Thoracic aorta (tissue), 2 donors: ENCODE measurements around the gene SMIM35. TPM values are rescaled to one million over a fixed set of nuclear protein-coding genes. Genes with fewer than 3 reads are reported as not detected.

ENCODE experiments used
- ATAC-seq: fragments of 150-250 bp; one replicate; pipeline ENCODE4 v1.8.0; 2017; ENCODE audit warnings: low read depth; ENCODE audit not compliant: insufficient number of reproducible peaks, low FRiP score
- DNase-seq: peaks from one replicate; pipeline ENCODE4 v3.0.0-alpha.2; 2020; ENCODE audit warnings: low spot score
- H3K27ac ChIP-seq, 2 donors: fragments of 200-600 bp; sonication (generic); 1 replicate in 1 of 2; 2 replicates in 1 of 2; pipeline ENCODE4 v1.5.1; 2016; ENCODE audit warnings: mild to moderate bottlenecking in 2 of 2, moderate library complexity in 2 of 2
- H3K27me3 ChIP-seq: fragments of 200-600 bp; sonication (generic); replicated peaks from 2 replicates; pipeline ENCODE4 v1.6.0; 2016; ENCODE audit warnings: mild to moderate bottlenecking; ENCODE audit not compliant: insufficient read depth
- H3K36me3 ChIP-seq: fragments of 200-600 bp; sonication (generic); one replicate; pipeline ENCODE4 v1.5.1; 2016
- H3K4me1 ChIP-seq, 2 donors: fragments of 200-600 bp; sonication (generic); 1 replicate in 1 of 2; 2 replicates in 1 of 2; pipeline versions ENCODE4 v1.5.1 to v1.6.0; 2016; ENCODE audit warnings: low read depth in 2 of 2, mild to moderate bottlenecking in 1 of 2; ENCODE audit not compliant: control insufficient read depth in 1 of 2
- H3K4me3 ChIP-seq: fragments of 200-600 bp; sonication (generic); 2 replicates; pipeline ENCODE4 v1.5.1; 2016; ENCODE audit warnings: mild to moderate bottlenecking
- H3K9me3 ChIP-seq: fragments of 200-600 bp; sonication (generic); 2 replicates; pipeline ENCODE4 v1.5.1; 2016
- total RNA-seq, 2 donors: library from RNA; depleted of rRNA; stranded (reverse); fragments of >200 nt; gene quantifications; one replicate each; pipeline versions ENCODE4 v1.1.0 to v1.2.3, GENCODE V29; 2016
- TF ChIP-seq, protein P1 (sequence below): fragments of 200-600 bp; sonication (generic); IDR thresholded peaks from one replicate; pipeline ENCODE4 v1.5.1; 2019; ENCODE audit warnings: antibody characterized with exemption

Gene SMIM35
- total RNA-seq, 2 donors from 2014 or later = not detected

DNA sequence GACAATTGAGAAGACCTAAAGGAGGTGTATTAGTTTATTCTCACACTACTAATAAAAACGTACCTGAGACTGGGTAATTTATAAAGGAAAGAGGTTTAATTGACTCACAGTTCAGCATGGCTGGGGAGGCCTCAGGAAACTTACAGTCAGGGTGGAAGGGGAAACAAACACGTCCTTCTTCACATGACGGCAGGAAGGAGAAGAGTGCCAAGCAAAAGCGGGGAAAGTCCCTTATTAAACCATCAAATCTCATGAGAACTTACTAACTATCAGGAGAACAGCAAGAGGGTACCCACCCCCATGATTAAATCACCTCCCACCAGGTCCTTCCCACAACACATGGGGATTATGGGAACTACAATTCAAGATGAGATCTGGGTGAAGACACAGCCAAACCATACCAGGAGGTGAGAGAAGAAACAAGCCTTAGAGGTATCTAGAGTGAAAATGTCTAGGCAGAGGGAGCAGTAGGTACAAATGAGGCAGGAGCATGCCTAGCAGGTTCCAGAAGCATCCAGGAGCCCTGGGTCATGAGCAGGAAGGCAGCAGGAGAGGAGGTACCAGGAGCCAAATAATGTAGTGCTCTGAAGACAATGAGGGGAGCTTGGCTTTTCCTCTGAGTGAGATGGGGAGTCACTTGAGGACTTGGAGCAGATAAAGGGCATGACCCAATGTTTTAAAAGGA lies 69.0 kb downstream of the SMIM35 start:
- DNase-seq = no peak
- no peak overlapping the region for H3K27ac ChIP-seq
- peaks cover 2% of the 10 kb centered on the region for H3K9me3 ChIP-seq
- no peaks in the 10 kb centered on the region for H3K4me1 ChIP-seq
- ATAC-seq = no peak
- TF ChIP-seq, protein P1, sequence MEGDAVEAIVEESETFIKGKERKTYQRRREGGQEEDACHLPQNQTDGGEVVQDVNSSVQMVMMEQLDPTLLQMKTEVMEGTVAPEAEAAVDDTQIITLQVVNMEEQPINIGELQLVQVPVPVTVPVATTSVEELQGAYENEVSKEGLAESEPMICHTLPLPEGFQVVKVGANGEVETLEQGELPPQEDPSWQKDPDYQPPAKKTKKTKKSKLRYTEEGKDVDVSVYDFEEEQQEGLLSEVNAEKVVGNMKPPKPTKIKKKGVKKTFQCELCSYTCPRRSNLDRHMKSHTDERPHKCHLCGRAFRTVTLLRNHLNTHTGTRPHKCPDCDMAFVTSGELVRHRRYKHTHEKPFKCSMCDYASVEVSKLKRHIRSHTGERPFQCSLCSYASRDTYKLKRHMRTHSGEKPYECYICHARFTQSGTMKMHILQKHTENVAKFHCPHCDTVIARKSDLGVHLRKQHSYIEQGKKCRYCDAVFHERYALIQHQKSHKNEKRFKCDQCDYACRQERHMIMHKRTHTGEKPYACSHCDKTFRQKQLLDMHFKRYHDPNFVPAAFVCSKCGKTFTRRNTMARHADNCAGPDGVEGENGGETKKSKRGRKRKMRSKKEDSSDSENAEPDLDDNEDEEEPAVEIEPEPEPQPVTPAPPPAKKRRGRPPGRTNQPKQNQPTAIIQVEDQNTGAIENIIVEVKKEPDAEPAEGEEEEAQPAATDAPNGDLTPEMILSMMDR = no peak
- H3K27me3 ChIP-seq = no peaks in the 10 kb centered on the region
- H3K4me3 ChIP-seq = no peak overlapping the region
- H3K36me3 ChIP-seq = no peaks in the 10 kb centered on the region

DNA sequence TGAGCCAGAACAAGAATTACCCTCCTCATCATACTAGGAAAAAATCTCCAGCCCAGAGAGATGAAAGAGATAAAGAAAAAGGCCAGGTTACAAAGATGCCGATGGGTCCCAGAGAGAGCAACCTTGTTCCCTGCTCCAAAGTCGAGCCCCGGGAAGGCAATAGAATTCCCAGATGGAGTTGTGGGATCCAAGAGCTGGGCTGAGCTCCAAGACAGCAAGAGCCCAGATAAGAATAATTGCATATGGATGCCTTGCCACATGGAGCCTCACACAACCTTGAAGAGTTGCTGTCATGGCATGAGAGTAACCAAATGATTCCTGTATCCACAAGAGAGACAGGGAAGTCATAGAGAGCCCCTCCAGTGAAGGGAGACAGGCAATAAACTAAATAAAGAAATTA lies 69.7 kb downstream of the SMIM35 start:
- peaks cover 2% of the 10 kb centered on the region for H3K9me3 ChIP-seq
- H3K27ac ChIP-seq = no peak overlapping the region
- H3K4me1 ChIP-seq = no peaks in the 10 kb centered on the region
- DNase-seq (no peak), ATAC-seq (no peak)
- H3K27me3 ChIP-seq = no peaks in the 10 kb centered on the region
- no peak overlapping the region for H3K4me3 ChIP-seq
- TF ChIP-seq, protein P1 = no peak
- no peaks in the 10 kb centered on the region for H3K36me3 ChIP-seq

GRCh38 chr11:118016104-118016503 lies 70.7 kb downstream of the SMIM35 start:
- Histone ChIP-seq H3K27me3 (no peaks in the 10 kb centered on the region), H3K9me3 (peaks cover 2% of the 10 kb centered on the region), H3K36me3 (no peaks in the 10 kb centered on the region), H3K4me3 (no peak overlapping the region), H3K4me1 (no peaks in the 10 kb centered on the region), H3K27ac (no peak overlapping the region)
- ATAC-seq (no peak), DNase-seq (no peak)
- TF ChIP-seq, protein P1 = no peak

- H3K27ac ChIP-seq = no peak overlapping the region
- no peak for DNase-seq
- H3K36me3 ChIP-seq = no peaks in the 10 kb centered on the region
- no peaks in the 10 kb centered on the region for H3K4me1 ChIP-seq
- H3K4me3 ChIP-seq = no peak overlapping the region
- no peak for ATAC-seq
- H3K27me3 ChIP-seq = no peaks in the 10 kb centered on the region
- TF ChIP-seq, protein P1 = no peak
- no peaks in the 10 kb centered on the region for H3K9me3 ChIP-seq
These were observed 71.3 kb downstream of the SMIM35 start for GRCh38 chr11:118015385-118015841.

- ATAC-seq = no peak
- Histone ChIP-seq H3K27ac (no peak overlapping the region), H3K9me3 (no peaks in the 10 kb centered on the region), H3K36me3 (no peaks in the 10 kb centered on the region), H3K4me1 (no peaks in the 10 kb centered on the region), H3K4me3 (no peak overlapping the region), H3K27me3 (no peaks in the 10 kb centered on the region)
- no peak for DNase-seq
- TF ChIP-seq, protein P1 = no peak
These were observed 72.7 kb downstream of the SMIM35 start for GRCh38 chr11:118014022-118014421.
